ENCODE data around the gene GPC1. TPM values are rescaled to one million over a fixed set of nuclear protein-coding genes. Genes with fewer than 3 reads are reported as not detected.

The GPC1 gene
- total RNA-seq, 1 donor from 2014 or later: 89.9 TPM

DNA sequence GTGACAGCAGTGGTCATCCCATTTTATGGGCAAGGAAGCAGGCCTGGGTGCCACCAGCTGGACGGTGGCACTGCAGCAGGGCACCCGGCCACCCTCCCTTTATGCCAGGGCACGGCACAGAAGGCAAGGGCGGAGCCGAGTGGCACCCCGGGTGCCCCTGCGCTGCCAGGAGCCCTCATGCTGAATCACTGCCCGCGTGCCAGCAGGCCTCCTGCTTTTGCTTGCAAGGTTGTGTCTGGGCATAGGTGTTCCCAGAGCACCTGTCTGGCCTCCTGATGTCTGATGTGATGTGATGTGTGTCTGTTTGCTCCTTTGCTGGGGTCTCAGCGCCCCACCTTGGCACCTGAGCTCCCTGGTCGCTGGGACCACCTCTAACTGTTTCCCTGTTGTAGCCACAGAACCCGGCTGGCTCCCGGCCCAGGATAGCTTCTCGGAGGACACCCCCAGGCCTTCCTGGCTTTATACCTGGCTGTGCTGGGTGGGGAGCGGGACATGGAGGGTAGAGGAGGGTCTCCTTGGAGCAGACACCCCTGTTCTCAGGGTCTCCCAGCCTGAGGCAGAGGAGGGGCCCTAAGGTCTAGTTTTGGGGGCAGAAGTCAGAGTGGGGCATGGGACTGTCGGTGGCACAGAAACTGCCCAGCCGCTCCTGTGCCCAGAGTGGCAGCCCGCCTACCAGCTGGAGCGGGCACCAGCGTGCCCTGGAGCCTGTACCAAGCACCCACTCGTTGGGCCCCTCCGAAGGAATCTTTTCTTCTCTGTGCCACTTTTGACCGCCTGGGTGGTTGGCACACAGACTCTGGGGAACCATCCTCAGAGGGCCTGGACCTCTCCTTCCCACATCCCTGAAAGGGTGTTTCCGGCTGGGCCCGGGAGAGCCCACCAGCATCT lies 3.6 kb downstream of the GPC1 start:
- Mint-ChIP-seq H3K36me3 (ENCODE audit: low read depth) (no peaks in the 10 kb centered on the region), H3K4me1 (peaks cover 14% of the 10 kb centered on the region), H3K4me3 (peak overlapping the region; percentile 51), H3K27ac (ENCODE audit: unreplicated experiment) (no peak overlapping the region), H3K9me3 (no peaks in the 10 kb centered on the region), H3K27me3 (ENCODE audit: low read depth) (no peaks in the 10 kb centered on the region)
- no peak for TF ChIP-seq CTCF (conservative IDR thresholded peaks at IDR 0.05)
- no peak for DNase-seq (ENCODE audit: low read depth, low spot score)

DNA sequence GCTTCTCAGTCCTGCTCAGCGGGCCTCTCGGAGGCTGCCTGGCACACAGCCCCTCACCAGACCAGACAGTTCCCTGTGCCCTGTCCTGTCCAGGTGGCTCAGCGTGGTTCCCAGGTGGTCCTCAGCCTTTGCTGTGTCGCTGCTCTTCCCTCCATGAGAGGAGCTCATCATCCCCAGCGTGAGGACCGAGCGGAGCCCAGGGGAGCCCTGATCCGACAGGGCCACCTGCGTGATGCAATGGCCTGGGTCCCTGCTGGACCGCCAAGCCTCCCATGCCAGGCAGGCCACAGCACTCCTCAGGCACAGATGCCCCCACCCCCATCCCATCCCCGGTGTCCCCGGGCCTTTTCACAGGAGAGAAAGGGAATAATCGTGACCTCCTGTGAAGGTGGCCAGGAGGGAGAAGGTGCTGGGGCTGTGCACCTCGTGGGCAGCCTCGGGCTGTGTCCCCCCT lies 4.3 kb downstream of the GPC1 start:
- no peaks in the 10 kb centered on the region for H3K36me3 Mint-ChIP-seq (ENCODE audit: low read depth)

GRCh38 chr2:240440251-240440650 lies 4.8 kb downstream of the GPC1 start:
- no peak for TF ChIP-seq CTCF (conservative IDR thresholded peaks at IDR 0.05)
- H3K27me3 Mint-ChIP-seq (ENCODE audit: low read depth): no peaks in the 10 kb centered on the region
- no peaks in the 10 kb centered on the region for H3K9me3 Mint-ChIP-seq
- H3K36me3 Mint-ChIP-seq (ENCODE audit: low read depth): no peaks in the 10 kb centered on the region
- H3K4me1 Mint-ChIP-seq: peaks cover 9% of the 10 kb centered on the region
- H3K27ac Mint-ChIP-seq (ENCODE audit: unreplicated experiment): no peak overlapping the region
- no peak overlapping the region for H3K4me3 Mint-ChIP-seq
- no peak for DNase-seq (ENCODE audit: low read depth, low spot score)

More for the DNA sequence above, 4.3 kb downstream of the GPC1 start:
- Mint-ChIP-seq H3K4me3 (no peak overlapping the region), H3K27ac (ENCODE audit: unreplicated experiment) (no peak overlapping the region), H3K9me3 (no peaks in the 10 kb centered on the region), H3K4me1 (peaks cover 10% of the 10 kb centered on the region), H3K27me3 (ENCODE audit: low read depth) (no peaks in the 10 kb centered on the region)
- no peak for TF ChIP-seq CTCF (conservative IDR thresholded peaks at IDR 0.05)
- DNase-seq (ENCODE audit: low read depth, low spot score): no peak

DNA sequence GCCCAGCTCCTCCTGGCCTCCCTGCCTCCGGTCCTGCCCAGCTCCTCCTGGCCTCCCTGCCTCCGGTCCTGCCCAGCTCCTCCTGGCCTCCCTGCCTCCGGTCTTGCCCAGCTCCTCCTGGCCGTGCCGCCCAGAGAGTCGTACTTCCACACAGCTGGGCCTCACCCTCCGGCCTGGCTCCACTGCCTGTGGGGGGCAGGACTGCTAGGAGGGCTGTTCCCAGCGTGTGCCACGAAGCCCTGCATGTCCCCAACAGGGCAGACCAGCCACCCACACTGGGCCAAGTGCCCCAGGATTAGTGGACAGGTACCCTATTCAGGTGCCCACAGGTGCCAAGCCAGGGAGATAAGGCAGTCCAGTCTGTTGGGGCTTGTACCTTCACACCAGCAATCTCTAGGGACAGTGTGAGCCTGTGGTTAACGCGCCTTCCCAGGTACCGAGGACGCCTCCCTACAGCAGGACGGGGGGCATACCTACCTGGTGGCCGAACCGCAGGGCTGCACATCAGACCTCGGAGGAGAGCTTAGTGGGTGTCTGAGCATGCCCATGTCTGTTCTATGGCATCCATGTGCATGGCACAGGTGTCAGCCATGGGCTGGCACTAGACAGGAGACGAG lies 5.3 kb downstream of the GPC1 start:
- no peak for TF ChIP-seq CTCF (conservative IDR thresholded peaks at IDR 0.05)
- no peaks in the 10 kb centered on the region for H3K9me3 Mint-ChIP-seq
- H3K36me3 Mint-ChIP-seq (ENCODE audit: low read depth): no peaks in the 10 kb centered on the region
- peaks cover 9% of the 10 kb centered on the region for H3K4me1 Mint-ChIP-seq
- no peak overlapping the region for H3K27ac Mint-ChIP-seq (ENCODE audit: unreplicated experiment)
- DNase-seq (ENCODE audit: low read depth, low spot score): no peak
- H3K27me3 Mint-ChIP-seq (ENCODE audit: low read depth): no peaks in the 10 kb centered on the region
- no peak overlapping the region for H3K4me3 Mint-ChIP-seq

GRCh38 chr2:240441326-240441992 lies 6.0 kb downstream of the GPC1 start:
- Mint-ChIP-seq H3K9me3 (no peaks in the 10 kb centered on the region), H3K36me3 (ENCODE audit: low read depth) (no peaks in the 10 kb centered on the region), H3K27me3 (ENCODE audit: low read depth) (no peaks in the 10 kb centered on the region), H3K4me1 (peaks cover 9% of the 10 kb centered on the region), H3K4me3 (no peak overlapping the region), H3K27ac (ENCODE audit: unreplicated experiment) (no peak overlapping the region)
- no peak for DNase-seq (ENCODE audit: low read depth, low spot score)
- TF ChIP-seq CTCF (conservative IDR thresholded peaks at IDR 0.05): no peak

Data from neural crest cell (in vitro differentiated cells).